HG02870 (cell line): ENCODE results near the gene DNAH10.
"Not testable (repeated sequence)": the region's sequence is repeated elsewhere in the genome, so short reads cannot be mapped to it uniquely, and the experiment has no call there.

Source experiments
- ATAC-seq: cut with Tn5 transposase; IDR thresholded peaks from one replicate; pipeline ENCODE4 v1.9.1; 2021; ENCODE audit warnings: mild to moderate bottlenecking, moderate library complexity; ENCODE audit not compliant: unreplicated experiment

Gene DNAH10

DNA sequence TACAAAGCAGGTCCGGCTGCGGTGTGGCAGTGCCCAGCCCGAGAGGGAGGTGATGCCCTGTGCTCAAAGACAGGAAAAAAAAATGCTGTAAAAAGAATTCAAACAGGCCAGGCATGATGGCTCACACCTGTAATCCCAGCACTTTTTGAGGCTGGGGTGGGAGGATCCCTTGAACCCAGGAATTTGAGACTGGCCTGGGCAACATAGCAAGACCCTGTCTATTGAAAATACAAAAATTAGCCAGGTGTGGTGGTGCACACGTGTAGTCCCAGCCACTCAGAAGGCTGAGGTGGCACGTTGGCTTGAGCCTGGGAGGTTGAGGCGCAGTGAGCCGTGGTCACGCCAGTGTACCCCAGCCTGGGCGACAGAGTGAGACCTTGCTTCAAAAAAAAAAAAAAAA, 26.4 kb downstream of the DNAH10 start:
- no peak for ATAC-seq

DNA sequence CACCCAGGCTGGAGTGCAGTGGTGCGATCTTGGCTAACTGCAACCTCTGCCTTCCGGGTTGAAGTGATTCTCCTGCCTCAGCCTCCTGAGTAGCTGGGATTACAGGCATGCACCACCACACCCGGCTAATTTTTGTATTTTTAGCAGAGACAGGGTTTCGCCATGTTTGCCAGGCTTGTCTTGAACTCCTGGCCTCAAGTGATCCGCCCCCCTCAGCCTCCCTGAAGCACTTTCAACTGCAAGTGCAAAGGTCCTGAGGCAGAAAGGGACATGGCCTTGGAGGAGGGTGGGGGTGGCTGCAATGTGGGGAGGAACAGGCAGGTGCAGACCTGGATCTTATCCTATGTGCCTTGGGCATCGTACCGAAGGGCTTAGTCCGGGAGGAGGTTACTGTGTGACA, 27.3 kb downstream of the DNAH10 start:
- not testable (repeated sequence) for ATAC-seq

- ATAC-seq = no peak
Observed at GRCh38 chr12:123790905-123791467, 28.9 kb downstream of the DNAH10 start.

DNA sequence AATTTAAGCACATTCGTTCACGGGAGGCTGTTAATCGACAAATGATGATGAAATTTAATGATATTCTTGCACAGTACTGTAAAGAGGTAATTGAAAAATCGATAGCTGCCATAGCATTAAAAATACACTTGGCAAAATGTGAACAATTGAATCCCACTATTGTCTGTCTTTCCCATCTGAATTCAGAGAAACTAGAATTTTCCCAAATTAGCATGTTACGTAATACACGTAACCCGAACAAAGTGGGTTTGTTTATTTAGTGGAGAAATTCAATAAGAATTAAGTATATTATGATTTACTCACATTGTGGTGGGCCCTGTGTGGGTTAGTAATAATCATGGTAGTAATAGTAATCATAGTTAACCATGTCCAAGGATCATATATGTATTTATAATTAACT, 31.9 kb downstream of the DNAH10 start:
- no peak for ATAC-seq

- ATAC-seq = no peak
Observed at GRCh38 chr12:123798518-123798917, 36.4 kb downstream of the DNAH10 start.

DNA sequence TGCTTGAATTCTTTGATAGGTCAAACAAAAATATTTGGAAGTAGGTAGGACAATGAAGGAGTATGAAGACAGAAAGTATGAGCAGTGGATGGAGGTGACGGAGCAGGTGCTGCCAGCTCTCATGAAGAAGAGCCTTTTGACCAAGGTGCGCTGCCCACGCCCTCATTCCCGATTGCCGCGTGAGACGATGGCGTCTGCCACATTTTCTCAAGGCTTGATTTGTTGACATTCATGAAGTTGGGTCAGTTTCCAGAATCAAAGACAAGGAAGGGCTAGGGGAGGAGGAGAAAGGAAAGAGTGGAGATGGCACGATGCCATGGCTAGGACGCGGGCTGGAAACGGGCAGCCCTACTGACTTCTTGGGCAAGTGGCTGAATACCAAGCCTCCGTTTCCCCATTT, 37.1 kb downstream of the DNAH10 start:
- ATAC-seq = no peak

DNA sequence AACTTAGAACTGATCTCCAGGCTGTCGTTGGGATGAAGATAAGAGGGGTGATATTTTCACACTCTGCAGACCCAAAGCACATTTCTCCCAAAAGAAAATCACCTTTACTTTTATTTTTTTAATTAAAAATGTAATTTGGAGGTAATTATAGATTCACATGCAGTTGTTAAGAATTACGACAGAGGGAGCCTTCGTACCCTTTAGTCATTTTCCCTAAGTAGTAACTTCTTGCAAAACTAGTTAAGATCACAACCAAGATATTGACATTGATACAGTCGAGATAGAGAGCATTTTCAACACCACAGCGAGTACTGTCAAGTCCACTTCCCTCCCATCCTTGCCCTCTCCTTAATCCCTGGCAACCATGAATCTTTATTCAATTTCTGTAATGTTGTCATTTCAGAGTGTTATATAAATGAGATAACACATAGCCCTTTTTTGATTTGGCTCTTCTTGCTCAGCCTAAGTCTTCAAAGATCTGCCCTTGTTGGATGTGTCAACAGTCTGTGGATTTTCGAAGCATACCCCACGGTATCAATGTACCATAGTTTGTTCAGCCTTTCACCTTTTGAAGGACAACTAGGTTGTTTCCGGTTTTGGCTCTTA, 39.6 kb downstream of the DNAH10 start:
- no peak for ATAC-seq

GRCh38 chr12:123805173-123805572, 43.1 kb downstream of the DNAH10 start:
- no peak for ATAC-seq

DNA sequence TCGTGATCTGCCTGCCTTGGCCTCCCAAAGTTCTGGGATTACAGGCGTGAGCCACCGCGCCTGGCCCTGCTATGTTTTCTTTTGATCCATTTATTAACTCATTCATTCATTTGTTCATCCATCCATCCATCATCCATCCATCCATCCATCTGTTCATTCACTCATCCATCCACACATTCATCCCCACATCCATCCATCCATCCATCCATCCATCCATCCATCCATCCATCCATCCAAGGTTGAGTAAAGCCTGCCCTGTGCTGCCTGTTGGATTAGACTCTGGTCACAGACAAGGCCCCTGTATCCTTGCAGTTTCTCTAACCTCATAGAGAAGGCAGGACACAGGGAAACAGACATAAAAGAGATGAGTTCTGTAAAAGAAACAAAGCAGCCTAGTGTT, 44.9 kb downstream of the DNAH10 start:
- ATAC-seq = no peak

DNA sequence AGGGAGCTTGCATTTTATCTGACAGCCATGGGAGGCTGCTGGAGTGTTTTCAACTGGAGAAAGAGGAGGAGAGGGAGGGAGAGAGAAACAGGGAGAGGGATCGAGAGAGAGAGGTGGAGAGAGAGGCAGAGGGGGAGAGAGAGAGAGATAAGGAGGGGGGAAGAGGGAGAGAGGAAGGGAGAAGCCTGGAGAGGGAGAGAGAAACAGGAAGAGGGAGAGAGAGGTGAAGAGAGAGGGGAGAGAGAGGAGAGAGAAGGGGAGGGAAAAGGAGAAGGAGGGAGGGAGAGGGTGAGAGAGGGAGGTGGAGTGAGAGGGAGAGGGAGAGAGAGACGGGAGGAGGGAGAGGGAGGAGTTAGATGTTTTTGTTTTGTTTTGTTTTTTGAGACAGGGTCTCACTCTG, 45.6 kb downstream of the DNAH10 start:
- ATAC-seq = no peak

- ATAC-seq = no peak
Observed at GRCh38 chr12:123808167-123808566, 46.1 kb downstream of the DNAH10 start.

DNA sequence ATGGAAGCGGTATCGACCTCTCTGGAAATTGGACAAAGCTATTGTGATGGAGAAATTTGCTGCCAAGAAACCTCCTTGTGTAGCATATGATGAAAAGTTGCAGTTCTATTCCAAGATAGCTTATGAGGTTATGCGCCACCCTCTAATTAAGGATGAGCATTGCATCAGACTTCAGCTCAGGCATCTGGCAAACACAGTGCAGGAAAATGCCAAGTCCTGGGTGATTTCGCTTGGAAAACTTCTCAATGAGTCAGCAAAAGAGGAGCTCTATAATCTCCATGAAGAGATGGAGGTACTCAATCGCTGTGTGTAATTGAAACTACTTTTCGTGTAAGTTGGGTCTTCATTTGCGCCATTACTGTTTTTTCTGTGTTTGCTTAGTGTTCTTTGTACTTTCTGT, 51.2 kb downstream of the DNAH10 start:
- ATAC-seq = no peak

DNA sequence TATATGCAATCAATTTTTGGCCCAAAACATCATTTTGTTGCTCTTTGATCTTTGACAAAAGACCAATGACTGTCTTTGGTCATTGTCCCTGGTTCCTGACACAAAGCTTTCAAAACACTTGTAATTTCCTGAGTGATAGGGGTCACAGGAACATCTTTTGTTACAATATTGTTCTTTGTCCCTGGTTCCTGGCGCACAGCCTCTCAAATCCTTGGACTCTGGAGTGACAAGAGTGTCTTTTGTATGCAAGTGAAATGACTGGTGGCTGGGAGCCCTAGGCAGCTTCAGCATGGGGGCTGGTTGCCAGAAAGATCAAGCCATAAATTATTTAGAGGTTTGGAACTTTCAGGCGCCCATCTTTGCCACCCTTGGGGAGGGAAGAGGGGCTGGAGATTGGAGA, 53.9 kb downstream of the DNAH10 start:
- ATAC-seq = no peak

- ATAC-seq = no peak
Observed at GRCh38 chr12:123816896-123817537, 54.9 kb downstream of the DNAH10 start.

- ATAC-seq = no peak
Observed at GRCh38 chr12:123822804-123823203, 60.7 kb downstream of the DNAH10 start.

DNA sequence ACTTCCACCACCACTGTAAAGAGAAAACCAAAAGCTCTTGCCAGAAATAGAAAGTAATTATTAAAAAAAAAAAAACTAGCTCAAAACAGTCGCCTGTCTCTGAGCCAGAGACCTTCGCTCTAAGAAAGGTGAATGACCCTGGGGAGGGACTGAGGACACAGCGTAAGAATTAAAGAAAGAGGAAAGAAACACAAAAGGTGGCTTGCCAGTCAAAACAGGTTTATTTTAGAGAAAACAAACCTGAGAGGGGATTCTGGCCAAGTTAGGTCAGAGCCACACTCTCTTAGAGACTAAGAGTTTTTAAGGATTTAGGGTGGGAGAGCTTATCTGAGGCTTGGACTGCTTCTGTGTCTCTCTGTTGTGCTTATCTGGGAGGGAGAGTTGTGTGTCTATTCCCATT, 66.0 kb downstream of the DNAH10 start:
- ATAC-seq = no peak

- ATAC-seq = no peak
Observed at GRCh38 chr12:123828854-123829547, 66.9 kb downstream of the DNAH10 start.

DNA sequence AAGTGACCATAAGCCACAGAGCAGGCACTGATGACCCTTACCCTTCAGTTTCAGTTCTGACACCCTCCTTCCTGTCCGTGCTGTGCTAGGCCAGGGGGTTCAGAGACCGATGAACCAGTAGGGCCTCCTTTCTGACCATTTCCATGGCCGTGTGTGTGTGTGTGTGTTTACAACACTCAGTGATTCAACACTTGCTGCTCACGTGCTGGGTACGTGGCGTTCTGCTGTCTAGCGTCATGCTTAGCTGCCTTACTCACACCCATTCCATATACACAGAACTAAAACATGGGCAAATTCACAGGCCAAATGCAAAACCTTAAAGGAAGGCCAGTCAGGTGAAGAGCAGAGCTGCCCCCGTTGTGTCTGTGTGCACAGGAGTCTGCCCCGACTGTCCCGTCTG, 67.5 kb downstream of the DNAH10 start:
- no peak for ATAC-seq

- no peak for ATAC-seq
Observed at GRCh38 chr12:123830675-123831074, 68.6 kb downstream of the DNAH10 start.

- no peak for ATAC-seq
Observed at GRCh38 chr12:123832052-123832451, 70.0 kb downstream of the DNAH10 start.

DNA sequence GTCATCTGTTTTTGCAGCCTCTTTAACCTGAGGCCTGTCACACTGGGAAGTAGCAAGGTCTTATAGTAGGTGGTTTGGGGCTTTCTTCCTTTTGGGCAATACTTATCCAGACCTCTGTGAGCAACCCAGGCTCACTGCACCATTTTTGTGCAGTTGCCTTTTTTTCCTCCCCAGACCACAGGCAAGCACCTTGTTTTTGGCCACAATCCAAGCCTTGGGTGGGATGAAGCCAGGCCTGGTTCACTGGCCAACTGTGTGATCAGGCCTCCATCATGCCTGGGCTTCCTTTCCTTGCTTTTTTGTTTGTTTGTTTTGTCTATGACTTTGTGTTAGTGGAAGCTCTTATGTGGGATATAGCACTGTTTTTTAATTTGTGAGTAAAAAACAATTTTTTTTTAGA, 71.7 kb downstream of the DNAH10 start:
- no peak for ATAC-seq

DNA sequence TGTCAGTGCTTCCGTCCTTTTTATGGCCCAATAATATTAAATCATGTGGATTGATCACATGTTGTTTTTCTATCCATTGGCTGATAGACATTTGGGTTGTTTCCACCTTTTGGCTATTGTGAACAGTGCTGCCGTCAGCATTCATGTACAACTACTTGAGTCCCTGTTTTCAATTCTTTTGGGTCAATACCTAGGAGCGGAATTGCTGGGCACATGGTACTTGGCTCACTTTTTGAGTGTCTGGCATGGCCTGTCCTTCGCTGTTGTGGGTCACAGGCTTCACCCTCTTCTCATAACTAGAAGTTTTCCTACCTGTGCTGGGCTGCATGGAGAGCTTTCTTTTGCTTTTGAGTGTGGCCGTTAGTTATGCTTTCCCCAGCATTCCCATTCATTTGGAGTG, 72.7 kb downstream of the DNAH10 start:
- ATAC-seq = no peak
